Stimulated activated CD4-positive, alpha-beta T cell treated with anti-CD3 and anti-CD28 coated beads, TNF-alpha, amount 100 ng/mL, for 1 hour (primary cell): ENCODE measurements around the gene FDX2.
"Not testable (repeated sequence)": the region's sequence is repeated elsewhere in the genome, so short reads cannot be mapped to it uniquely, and the experiment has no call there.

Experiments used
- DNase-seq, 3 donors: peaks; one replicate each; pipeline ENCODE4 v3.0.0-alpha.2; 2020; ENCODE audit warnings: low read depth in 3 of 3, low spot score in 1 of 3

FDX2 gene

DNA sequence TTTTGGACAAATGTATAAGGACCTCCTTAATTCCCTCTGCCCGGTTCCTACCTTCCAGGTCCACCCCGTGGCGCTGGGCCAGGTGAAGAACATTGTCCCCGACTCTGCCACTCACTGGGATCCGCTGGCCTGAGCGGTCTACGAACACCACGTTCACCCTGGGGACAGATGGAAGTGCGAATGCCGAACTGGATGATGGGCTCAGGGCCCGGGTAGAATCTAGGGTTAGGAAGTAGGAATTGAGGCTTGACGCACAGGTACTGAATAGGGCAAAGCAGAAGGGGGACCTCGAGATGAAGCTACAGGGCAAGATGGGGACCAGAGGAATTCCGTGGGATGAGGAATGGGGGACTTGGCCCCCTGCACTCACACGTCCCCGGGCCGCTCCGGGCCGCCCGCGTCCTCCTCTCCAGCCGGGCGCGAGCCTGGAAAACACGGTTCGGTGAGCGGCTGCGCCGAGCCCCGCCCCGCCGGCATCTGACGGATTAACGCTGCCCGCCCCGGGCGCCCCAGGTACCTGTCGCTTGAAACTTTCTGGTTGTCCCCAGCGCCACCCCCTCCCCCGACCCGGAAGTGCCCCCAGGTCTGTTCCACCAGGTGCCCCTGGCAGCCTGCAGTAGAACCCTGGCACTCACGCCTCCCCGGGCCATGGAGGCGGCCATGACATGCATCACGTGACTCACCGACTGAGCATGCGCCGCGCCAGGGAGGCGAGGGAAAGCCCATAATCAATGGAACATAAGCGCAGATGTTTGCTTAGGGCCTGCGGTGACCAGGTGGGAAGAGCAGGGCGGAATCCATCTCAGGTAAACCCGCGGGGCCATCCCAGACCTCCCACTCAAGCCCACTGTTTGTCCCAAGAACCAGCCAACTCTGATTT lies at the start of gene FDX2:
TSS of gene FDX2 (minus strand) at position 681 of the 880 bp plus-strand sequence. CDS start at position 662, 19 bp downstream.
- DNase-seq = peak; percentile 83 to 93 (median 83)

DNA sequence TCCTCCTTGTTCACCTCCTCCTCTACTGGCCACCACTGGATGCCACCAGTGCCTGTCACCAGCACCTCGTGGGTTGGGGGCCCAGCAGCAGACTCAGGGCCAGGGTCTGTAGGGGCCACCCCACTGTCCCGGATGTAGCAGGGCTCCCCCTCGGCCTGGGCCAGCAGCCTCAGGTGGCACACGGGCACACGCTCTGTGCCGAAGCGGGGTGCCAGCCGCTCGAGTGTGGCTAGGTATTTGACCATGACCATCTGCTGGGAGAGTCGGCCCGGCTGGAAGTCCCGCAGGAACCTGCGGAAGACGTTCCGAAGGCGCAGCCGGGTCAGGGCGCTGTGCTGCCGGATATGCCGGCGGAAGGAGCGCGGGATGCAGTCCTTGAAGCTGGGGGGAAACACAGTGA lies 49.7 kb upstream of the FDX2 start:
- no peak for DNase-seq

DNA sequence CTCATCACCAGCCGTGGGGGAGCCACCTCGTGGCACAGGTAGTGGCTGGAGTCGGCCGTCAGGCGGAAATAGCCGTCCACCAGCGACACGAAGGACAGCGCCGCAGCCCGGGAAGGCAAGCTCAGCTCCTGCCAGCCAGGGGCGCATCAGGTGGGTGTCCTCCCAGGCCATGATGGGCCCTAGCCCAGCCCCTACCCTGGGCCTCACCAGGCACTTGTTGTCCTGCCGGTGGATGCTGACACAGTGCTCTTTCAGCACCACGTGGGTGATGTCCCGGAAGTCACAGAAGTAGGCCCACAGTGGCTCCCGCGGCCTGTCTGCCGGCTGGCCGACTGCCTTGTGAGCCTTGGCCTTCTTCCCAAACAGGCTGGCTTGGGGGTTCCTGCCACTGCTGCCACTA lies 48.8 kb upstream of the FDX2 start:
- no peak for DNase-seq

GRCh38 chr19:10363789-10364281 lies 48.0 kb upstream of the FDX2 start:
- no peak for DNase-seq

- DNase-seq = no peak
Observed at GRCh38 chr19:10362259-10362658, 46.4 kb upstream of the FDX2 start.

DNA sequence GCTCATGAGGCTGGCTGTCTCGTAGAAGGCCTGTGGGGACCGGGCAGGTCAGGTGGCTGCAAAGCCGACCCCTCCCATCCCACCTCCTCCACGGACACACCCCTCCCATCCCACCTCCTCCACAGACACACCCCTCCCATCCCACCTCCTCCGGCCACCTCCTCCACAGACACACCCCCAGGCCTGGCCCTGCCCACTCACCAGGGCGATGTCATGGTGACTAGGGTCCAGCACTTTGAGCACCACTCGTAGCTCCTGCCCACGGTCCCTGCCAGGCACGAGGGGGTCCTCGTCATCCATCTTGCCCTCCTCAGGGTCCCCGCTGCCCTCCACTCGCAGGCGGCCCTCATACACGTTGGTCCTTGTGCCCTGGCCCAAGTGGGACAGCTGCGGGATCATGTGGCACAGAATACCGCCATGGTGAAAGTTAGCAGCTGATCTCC lies 45.8 kb upstream of the FDX2 start:
- DNase-seq = no peak

GRCh38 chr19:10356431-10356830 lies 40.6 kb upstream of the FDX2 start:
- no peak for DNase-seq

- peak in 1 of 3 donors; percentile 34 for DNase-seq
Observed at GRCh38 chr19:10353793-10354391, 38.1 kb upstream of the FDX2 start.

DNA sequence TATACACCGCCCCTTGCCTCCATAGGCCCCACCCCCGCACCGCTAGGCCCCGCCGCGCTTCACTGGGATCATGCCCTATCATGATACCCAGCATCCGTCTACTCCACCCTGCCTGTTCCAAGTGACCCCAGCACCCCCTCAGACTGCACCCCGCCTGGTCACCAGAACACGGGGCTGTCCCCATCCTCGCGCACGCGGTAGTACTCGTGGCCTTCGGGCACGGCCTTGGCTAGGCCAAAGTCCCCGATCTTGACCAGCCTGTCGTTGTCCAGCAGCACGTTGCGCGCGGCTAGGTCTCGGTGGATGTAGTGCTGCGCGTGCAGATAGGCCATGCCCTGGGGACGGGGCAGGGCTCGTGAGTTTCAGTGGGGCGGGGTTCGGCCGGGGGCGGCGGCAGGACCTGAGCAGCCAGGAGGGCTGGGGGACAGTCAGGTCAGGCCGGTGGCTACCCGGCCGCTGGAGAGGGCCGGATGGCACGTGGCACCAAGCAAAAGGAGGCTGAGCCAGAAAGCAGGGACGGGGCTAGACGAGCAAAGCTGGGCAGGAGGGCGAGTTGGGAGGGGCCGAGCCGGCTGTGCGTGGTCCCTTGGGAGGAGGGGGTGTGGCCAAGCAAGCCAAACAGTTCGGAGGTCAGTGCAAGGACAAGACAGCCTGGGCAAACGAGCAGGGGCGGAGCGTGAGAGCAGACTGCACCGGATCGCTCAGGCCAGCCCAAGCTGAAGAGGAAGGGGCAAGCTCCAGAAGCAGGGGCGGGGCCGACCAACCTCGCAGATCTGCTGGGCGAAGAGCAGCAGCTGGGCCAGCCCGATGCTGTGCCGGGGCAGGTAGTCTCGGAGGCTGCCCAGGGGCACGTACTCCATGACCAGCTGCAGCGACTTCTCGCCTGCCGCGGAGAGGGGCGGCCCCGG lies 37.2 kb upstream of the FDX2 start:
- DNase-seq = no peak

GRCh38 chr19:10346509-10346908 lies 30.7 kb upstream of the FDX2 start:
- DNase-seq = no peak

DNA sequence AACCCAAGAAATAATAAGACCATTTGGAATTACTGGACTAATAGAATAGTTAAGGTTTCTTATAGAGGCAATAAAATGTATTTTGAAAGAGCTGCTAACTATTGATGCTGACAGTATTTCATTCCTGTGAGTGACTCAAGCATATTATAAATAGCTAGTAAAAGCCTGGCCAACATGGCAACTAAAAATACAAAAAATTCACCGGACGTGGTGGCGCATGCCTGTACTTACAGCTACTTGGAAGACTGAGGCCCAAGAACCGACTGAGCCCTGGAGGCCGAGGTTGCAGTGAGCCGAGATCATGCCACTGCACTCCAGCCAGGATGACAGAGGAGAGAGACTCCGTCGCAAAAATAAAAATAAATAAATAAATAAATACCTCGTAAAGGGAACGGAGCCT lies 29.0 kb upstream of the FDX2 start:
- no peak for DNase-seq

- no peak for DNase-seq
Observed at GRCh38 chr19:10343495-10343894, 27.7 kb upstream of the FDX2 start.

- no peak for DNase-seq
Observed at GRCh38 chr19:10339977-10340376, 24.2 kb upstream of the FDX2 start.

GRCh38 chr19:10339380-10339960 lies 23.7 kb upstream of the FDX2 start, which contains the start of gene ICAM3:
Gene ICAM3, minus strand, starts transcription at chr19:10339624. Its CDS starts 10 bp downstream, at chr19:10339614.
- peak; percentile 25 to 44 (median 29) for DNase-seq

- no peak for DNase-seq
Observed at GRCh38 chr19:10338940-10339339, 23.1 kb upstream of the FDX2 start.

GRCh38 chr19:10336725-10337124 lies 20.9 kb upstream of the FDX2 start:
- DNase-seq = not testable (repeated sequence)

DNA sequence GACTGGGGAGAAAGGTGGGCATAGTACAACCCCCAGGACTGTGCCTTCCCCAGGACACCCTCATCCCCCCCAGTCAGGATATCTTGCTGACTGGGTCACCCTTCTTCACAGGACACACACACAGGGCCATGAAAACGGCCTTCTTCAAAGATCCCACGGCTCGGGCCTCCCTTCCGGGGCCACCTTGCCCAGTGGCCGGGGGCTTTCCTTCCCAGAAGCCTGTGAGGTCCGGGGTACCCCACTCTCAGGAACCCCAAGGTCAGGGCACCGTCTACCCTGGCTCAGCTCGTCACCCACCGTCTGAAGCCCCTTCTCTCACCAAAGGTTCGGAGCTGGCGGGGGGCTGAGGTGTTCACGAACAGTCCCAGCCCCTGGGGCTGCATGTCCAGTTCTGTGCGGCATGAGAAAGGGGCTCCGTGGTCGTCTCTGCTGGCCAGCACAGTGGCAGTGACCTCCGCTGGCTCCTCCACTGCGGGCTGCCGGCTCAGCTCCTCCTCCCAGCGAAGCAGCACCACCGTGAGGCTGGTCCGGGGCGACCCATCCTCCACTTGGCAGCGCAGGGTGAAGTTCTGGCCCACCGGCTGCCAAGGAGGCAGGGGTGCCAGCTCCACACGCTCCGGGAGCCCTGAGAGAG lies 19.7 kb upstream of the FDX2 start:
- DNase-seq = no peak

GRCh38 chr19:10334588-10335351 lies 19.0 kb upstream of the FDX2 start:
- DNase-seq = no peak

DNA sequence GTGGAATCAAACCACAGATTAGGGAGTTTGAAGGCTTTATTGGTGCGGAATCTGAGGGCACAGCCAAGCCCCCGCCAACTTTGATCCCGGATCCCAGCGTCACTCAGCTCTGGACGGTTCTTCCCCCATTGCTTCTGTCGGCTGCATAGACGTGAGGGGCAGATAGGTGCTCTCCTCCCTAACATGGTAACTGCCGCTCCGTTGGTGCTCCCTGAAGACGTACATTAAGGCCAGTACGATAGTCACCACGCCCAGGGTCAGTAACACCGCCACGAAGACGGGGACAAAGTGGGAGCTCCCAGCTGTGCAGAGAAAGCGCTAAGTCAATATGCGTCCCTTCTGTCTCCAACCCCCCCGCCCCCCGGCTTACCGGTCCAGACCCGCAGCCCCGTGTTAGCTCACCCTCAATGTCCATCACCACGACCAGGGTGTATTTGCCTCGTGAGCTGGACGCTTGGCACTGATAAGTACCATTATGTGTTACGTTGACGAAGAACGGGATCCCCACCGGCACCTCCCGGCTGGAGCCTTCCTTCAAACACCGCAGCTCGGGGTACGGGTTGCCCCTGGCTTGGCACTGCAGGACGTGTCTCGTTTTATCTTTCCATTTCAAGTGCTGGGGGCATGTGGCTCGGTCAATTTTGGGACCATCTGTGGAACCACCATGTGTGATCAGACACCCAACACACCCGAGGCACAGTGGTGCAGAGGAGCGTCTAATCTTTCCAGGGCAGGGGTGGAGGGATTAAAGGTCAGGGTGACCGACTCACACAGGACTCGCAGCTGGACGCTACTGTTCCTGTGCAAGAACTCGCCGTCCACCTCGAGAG lies 18.2 kb upstream of the FDX2 start:
- DNase-seq = no peak
